Mammary epithelial cell (primary cell): ENCODE data around the gene DDX46.

Experiments
- EZH2 ChIP-seq: IDR thresholded peaks from 2 replicates; pipeline ENCODE4 v1.6.1; 2012; ENCODE audit warnings: low read length, inconsistent platforms, borderline replicate concordance
- TF ChIP-seq, protein P1 (sequence below), 2 donors: IDR thresholded peaks in 1 of 2; conservative IDR thresholded peaks in 1 of 2; 2 replicates each; pipeline ENCODE4 v1.5.1; 2011 to 2012; ENCODE audit warnings: inconsistent platforms in 2 of 2, low read length in 2 of 2, mild to moderate bottlenecking in 2 of 2, control low read depth in 1 of 2, low read depth in 1 of 2; ENCODE audit not compliant: insufficient read depth in 1 of 2; ENCODE audit errors: extremely low read depth in 1 of 2

DNA sequence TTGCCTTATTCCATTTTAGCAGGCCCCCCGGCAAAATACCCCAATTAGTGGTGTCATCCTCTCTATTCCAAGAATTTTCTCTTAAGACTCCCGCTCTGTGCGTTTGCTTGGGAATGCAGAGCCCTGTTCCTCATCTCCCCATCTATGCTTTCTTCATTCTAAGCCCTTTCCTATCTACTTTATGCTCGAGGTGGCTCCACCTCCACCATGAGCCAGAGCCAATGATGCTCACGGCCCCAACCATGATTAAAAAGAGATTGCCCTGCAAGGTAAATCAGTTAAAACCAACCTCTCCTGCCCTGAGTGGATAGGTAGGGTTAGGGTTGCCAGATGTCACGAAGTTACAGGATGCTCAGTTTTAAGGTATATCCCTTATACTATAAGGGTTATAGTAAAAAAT is 114.9 kb downstream of the DDX46 start:
- TF ChIP-seq, protein P1, sequence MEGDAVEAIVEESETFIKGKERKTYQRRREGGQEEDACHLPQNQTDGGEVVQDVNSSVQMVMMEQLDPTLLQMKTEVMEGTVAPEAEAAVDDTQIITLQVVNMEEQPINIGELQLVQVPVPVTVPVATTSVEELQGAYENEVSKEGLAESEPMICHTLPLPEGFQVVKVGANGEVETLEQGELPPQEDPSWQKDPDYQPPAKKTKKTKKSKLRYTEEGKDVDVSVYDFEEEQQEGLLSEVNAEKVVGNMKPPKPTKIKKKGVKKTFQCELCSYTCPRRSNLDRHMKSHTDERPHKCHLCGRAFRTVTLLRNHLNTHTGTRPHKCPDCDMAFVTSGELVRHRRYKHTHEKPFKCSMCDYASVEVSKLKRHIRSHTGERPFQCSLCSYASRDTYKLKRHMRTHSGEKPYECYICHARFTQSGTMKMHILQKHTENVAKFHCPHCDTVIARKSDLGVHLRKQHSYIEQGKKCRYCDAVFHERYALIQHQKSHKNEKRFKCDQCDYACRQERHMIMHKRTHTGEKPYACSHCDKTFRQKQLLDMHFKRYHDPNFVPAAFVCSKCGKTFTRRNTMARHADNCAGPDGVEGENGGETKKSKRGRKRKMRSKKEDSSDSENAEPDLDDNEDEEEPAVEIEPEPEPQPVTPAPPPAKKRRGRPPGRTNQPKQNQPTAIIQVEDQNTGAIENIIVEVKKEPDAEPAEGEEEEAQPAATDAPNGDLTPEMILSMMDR (conservative IDR thresholded peaks at IDR 0.05 in 1 of 2, IDR thresholded peaks at IDR 0.05 in 1 of 2; ENCODE audit: extremely low read depth in 1 of 2, insufficient read depth in 1 of 2, low read depth in 1 of 2, low read length in 2 of 2) = no peak
- TF ChIP-seq EZH2 = no peak
